HCT116 (cell line): ENCODE results near the gene SLC25A36. TPM values are rescaled to one million over a fixed set of nuclear protein-coding genes. Genes with fewer than 3 reads are reported as not detected.
A peak's percentile ranks its signal among the peaks of the same experiment; 100 is the strongest.

Experiments
- ATAC-seq: fragments of 200-7000 bp; cut with Tn5 transposase; 2 replicates; pipeline ENCODE4 v1.9.1; 2020; ENCODE audit warnings: mild to moderate bottlenecking, moderate library complexity
- BruUV-seq: library from RNA; stranded (reverse); fragments of 400-500 nt; replicated peaks from 2 replicates; lab custom pipeline; 2021; lab: Mats Ljungman, UMichigan
- CTCF ChIA-PET: fragments of 300-600 bp; sonication (Branson Sonifier 250); formaldehyde crosslinking; loops from one replicate; lab custom pipeline; 2021; ENCODE audit warnings: antibody characterized with exemption; lab: Charles Lee
- POLR2A ChIA-PET: fragments of 300-600, 350-600 bp; sonication (Branson Sonifier 250); formaldehyde crosslinking; loops from one replicate; lab custom pipeline; 2021; ENCODE audit warnings: antibody characterized with exemption; lab: Charles Lee
- RAD21 ChIA-PET, 2 experiments: fragments of 300-600 bp; sonication (Branson Sonifier 250); formaldehyde crosslinking; loops; one replicate each; lab custom pipeline; 2023; ENCODE audit warnings: low total read pairs in 2 of 2; ENCODE audit not compliant: uncharacterized antibody in 2 of 2, unreplicated experiment in 2 of 2, low non-redundant PET in 1 of 2; lab: Charles Lee
- DNase-seq: peaks from one replicate; pipeline ENCODE4 v3.0.0-alpha.2; 2010; ENCODE audit warnings: low read depth, low spot score
- H2AFZ ChIP-seq: fragments of 200-600 bp; shearing (Covaris generic), sonication (generic); 2 replicates; pipeline ENCODE4 v1.6.1; 2017; ENCODE audit warnings: low read depth, mixed run types, mixed read lengths, antibody characterized with exemption, low read length; ENCODE audit not compliant: poor library complexity, severe bottlenecking
- H3K27ac ChIP-seq: 2 replicates; pipeline ENCODE4 v1.5.1; 2012; ENCODE audit warnings: low read depth, low read length
- H3K27me3 ChIP-seq: fragments of 200-600 bp; sonication (generic); 2 replicates; pipeline ENCODE4 v1.6.1; 2016; ENCODE audit warnings: mixed run types, low read length, mixed read lengths; ENCODE audit not compliant: insufficient read depth
- H3K36me3 ChIP-seq, 2 experiments: fragments of 200-500 bp in 1 of 2; fragments of 200-600 bp in 1 of 2; sonication (Bioruptor generic) in 1 of 2; sonication (generic) in 1 of 2; 2 replicates each; pipeline versions ENCODE4 v1.5.1 to v1.6.1; 2014 to 2016; ENCODE audit warnings: low read length in 2 of 2, inconsistent platforms in 1 of 2, mixed read lengths in 1 of 2, mixed run types in 1 of 2; ENCODE audit not compliant: insufficient read depth in 2 of 2, control insufficient read depth in 1 of 2
- H3K4me1 ChIP-seq, 2 experiments: fragments of 200-600 bp in 1 of 2; sonication (generic) in 1 of 2; 2 replicates each; pipeline versions ENCODE4 v1.5.1 to v1.6.1; 2012 to 2017; ENCODE audit warnings: low read length in 2 of 2, inconsistent platforms in 1 of 2, mild to moderate bottlenecking in 1 of 2, mixed read lengths in 1 of 2, mixed run types in 1 of 2, moderate library complexity in 1 of 2; ENCODE audit not compliant: insufficient read depth in 2 of 2, control insufficient read depth in 1 of 2
- H3K4me2 ChIP-seq: fragments of 200-600 bp; sonication (generic); 2 replicates; pipeline ENCODE4 v1.6.1; 2017; ENCODE audit warnings: mixed run types, low read length, mixed read lengths
- H3K4me3 ChIP-seq, 2 experiments: fragments of 200-600 bp in 1 of 2; sonication (generic) in 1 of 2; replicated peaks in 1 of 2; 2 replicates each; pipeline ENCODE4 v1.5.1; 2011 to 2016; ENCODE audit warnings: low read length in 2 of 2, control low read depth in 1 of 2, low read depth in 1 of 2, mild to moderate bottlenecking in 1 of 2, mixed read lengths in 1 of 2, mixed run types in 1 of 2
- H3K79me2 ChIP-seq: fragments of 200-600 bp; sonication (generic); 2 replicates; pipeline ENCODE4 v1.6.1; 2017; ENCODE audit warnings: mild to moderate bottlenecking, mixed run types, low read length, moderate library complexity, mixed read lengths; ENCODE audit not compliant: insufficient read depth
- H3K9ac ChIP-seq: fragments of 200-600 bp; sonication (generic); 2 replicates; pipeline ENCODE4 v1.6.1; 2016; ENCODE audit warnings: low read length, mixed read lengths
- H3K9me2 ChIP-seq: fragments of 200-600 bp; sonication (generic), shearing (Covaris generic); 2 replicates; pipeline ENCODE4 v1.6.1; 2017; ENCODE audit warnings: mixed run types, mild to moderate bottlenecking, moderate library complexity; ENCODE audit not compliant: insufficient read depth
- H3K9me3 ChIP-seq, 2 experiments: fragments of 200-500 bp in 1 of 2; fragments of 200-600 bp in 1 of 2; sonication (Bioruptor generic) in 1 of 2; sonication (generic) in 1 of 2; 2 replicates each; pipeline ENCODE4 v1.6.1; 2014 to 2017; ENCODE audit warnings: low read length in 2 of 2, mixed read lengths in 2 of 2, inconsistent platforms in 1 of 2, low read depth in 1 of 2, mild to moderate bottlenecking in 1 of 2, mixed run types in 1 of 2, moderate library complexity in 1 of 2; ENCODE audit not compliant: control insufficient read depth in 1 of 2, insufficient read depth in 1 of 2
- H4K20me1 ChIP-seq: fragments of 200-600 bp; sonication (generic), shearing (Covaris generic); 2 replicates; pipeline ENCODE4 v1.6.1; 2017; ENCODE audit warnings: mixed run types, mild to moderate bottlenecking, moderate library complexity; ENCODE audit not compliant: insufficient read depth
- CEBPB ChIP-seq: IDR thresholded peaks from 2 replicates; pipeline ENCODE4 v1.6.1; 2012; ENCODE audit warnings: low read depth
- CTCF ChIP-seq, 3 experiments: fragments of 200-600 bp in 1 of 3; sonication (generic) in 1 of 3; IDR thresholded peaks in 2 of 3; conservative IDR thresholded peaks in 1 of 3; 2 replicates each; pipeline ENCODE4 v1.5.1; 2012 to 2017; ENCODE audit warnings: low read depth in 2 of 3, low read length in 2 of 3, antibody characterized with exemption in 1 of 3, borderline replicate concordance in 1 of 3, control low read depth in 1 of 3, mild to moderate bottlenecking in 1 of 3, mixed read lengths in 1 of 3, mixed run types in 1 of 3, moderate library complexity in 1 of 3; ENCODE audit not compliant: insufficient read depth in 1 of 3
- EGR1 ChIP-seq: IDR thresholded peaks from 2 replicates; pipeline ENCODE4 v1.6.1; 2012; ENCODE audit warnings: low read depth
- FOSL1 ChIP-seq: IDR thresholded peaks from 2 replicates; pipeline ENCODE4 v1.6.1; 2012; ENCODE audit warnings: low read depth
- JUND ChIP-seq: IDR thresholded peaks from 2 replicates; pipeline ENCODE4 v1.6.1; 2012
- SP1 ChIP-seq: IDR thresholded peaks from 2 replicates; pipeline ENCODE4 v1.6.1; 2012; ENCODE audit warnings: low read depth
- YY1 ChIP-seq: IDR thresholded peaks from 2 replicates; pipeline ENCODE4 v1.6.1; 2011; ENCODE audit warnings: low read length, low read depth, moderate library complexity, mild to moderate bottlenecking; ENCODE audit not compliant: insufficient replicate concordance; ENCODE audit errors: extremely low read depth
- ZBTB33 ChIP-seq: IDR thresholded peaks from 2 replicates; pipeline ENCODE4 v1.6.1; 2011; ENCODE audit warnings: mild to moderate bottlenecking, low read length, moderate library complexity; ENCODE audit not compliant: insufficient replicate concordance; ENCODE audit errors: extremely low read depth
- intact Hi-C: fragments of 100-400 bp; cut with micrococcal nuclease; formaldehyde crosslinking; loops from 2 replicates; pipeline ENCODE4 v1.10.0; 2022
- total RNA-seq: library from RNA; stranded (reverse); gene quantifications from one replicate; pipeline ENCODE4 v1.2.1, GENCODE V29; 2021; ENCODE audit not compliant: unreplicated experiment

Gene SLC25A36
- total RNA-seq, 1 experiment from 2014 or later: 81.2 TPM

GRCh38 chr3:140910860-140911259 lies 30.8 kb upstream of the SLC25A36 start:
- Histone ChIP-seq H3K4me3 (peak overlapping the region; percentile 10 to 18; a peak in 2 of 4 replicates), H3K36me3 (no peaks in the 10 kb centered on the region)
- BruUV-seq: no TSS peak
- intact Hi-C loops: no loop called here
- DNase-seq: peak; percentile 51
- TF ChIP-seq YY1: peak; percentile 41
- TF ChIP-seq CTCF (IDR thresholded peaks at IDR 0.05 in 2 of 3, conservative IDR thresholded peaks at IDR 0.05 in 1 of 3; ENCODE audit: borderline replicate concordance in 1 of 3, insufficient read depth in 1 of 3, low read depth in 2 of 3, low read length in 2 of 3): peak in 2 of 3 experiments; percentile 42 to 53; a peak in 4 of 6 replicates
- TF ChIP-seq CEBPB: peak; percentile 18; the same call in 1 of the 2 replicates
- TF ChIP-seq ZBTB33: no peak
- 0 out of 2 replicates have a peak, but pooled peaks have one; percentile 27 for TF ChIP-seq SP1
- no peak for TF ChIP-seq JUND
- peak; percentile 83 for TF ChIP-seq EGR1
- TF ChIP-seq FOSL1: no peak
- TF ChIP-seq, all 23 proteins: peak for 5
- peak overlapping the region; percentile 95 for H2AFZ ChIP-seq
- ChIA-PET RAD21 (no interaction called here), CTCF (interaction anchor here (0.9 to 1.1 kb wide), 2 partner anchors 12 to 281 kb away, joined by 3 read pairs; no protein-coding TSS in a partner anchor), POLR2A (no interaction called here)
- H3K9ac ChIP-seq: no peak overlapping the region
- H3K9me3 ChIP-seq: no peaks in the 10 kb centered on the region
- peaks cover 0 to 3% of the 10 kb centered on the region in 2 experiments; a peak in 1 of 4 replicates for H3K4me1 ChIP-seq
- H3K27ac ChIP-seq: no peak overlapping the region
- H3K4me2 ChIP-seq: peak overlapping the region; percentile 56
- no peaks in the 10 kb centered on the region for H4K20me1 ChIP-seq
- 0 out of 2 replicates have a peak, but pooled peaks cover 9% of the 10 kb centered on the region for H3K27me3 ChIP-seq
- H3K79me2 ChIP-seq: no peaks in the 10 kb centered on the region
- H3K9me2 ChIP-seq: no peaks in the 10 kb centered on the region
- ATAC-seq: peak; percentile 95
